COLO668 (cell line): ENCODE results near the gene NF2.

Experiments used
- DNase-seq: peaks from one replicate; lab custom pipeline; 2025; ENCODE audit not compliant: unreplicated experiment; lab: John Stamatoyannopoulos, UW

Gene NF2

DNA sequence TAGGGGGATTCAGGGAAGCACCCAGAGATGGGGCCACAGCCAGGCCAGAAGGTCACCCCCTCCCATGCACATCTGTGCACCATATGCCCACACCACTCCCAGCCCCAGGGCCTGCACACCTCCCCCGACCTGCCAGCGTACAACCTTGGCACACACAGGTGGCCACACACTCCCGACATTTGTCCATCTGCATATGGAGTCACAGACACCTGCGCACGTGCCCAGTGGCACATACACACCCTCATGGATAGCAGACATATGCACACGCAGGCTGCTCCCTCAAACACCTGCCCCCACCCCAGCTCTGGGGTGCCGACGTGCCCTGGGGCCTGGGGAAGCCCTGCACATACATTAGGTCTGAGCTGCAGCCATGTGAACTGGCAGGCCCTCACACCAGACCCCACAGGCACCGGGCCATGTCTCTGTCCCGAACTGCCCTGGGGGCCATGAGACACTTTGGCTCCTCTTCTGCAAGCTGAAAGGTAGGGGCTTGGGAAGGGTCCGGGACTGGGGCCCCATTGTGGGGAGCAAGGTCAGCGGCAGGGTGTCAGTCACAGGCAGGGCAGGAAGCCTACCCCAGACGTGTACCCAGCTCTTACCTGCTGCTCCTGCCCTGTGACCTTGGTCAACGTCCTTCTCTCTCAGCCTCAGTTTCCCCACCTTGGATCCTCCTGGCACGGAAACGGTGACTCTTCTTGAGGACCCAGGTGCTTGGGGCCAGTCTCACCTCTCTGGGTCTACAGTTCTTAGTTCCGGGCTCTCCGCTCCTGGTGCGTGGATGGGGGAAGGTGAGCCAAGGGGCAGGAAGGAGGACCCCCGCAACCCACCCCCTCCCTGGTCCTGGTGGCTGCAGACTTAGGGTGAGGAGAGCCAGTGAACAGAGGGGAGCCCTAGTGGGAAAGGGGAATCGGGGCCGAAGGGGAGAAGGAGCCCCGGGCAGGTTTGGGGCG lies 115.8 kb downstream of the NF2 start:
- peak; percentile 71 for DNase-seq

GRCh38 chr22:29719899-29720645 lies 116.6 kb downstream of the NF2 start, which contains the start of gene CABP7:
Gene CABP7 (plus strand): TSS chr22:29720003. CDS start chr22:29720425, 422 bp downstream.
- DNase-seq, result peak; percentile 65

- peak; percentile 32 for DNase-seq
These were observed 117.4 kb downstream of the NF2 start for GRCh38 chr22:29720811-29721323.

DNA sequence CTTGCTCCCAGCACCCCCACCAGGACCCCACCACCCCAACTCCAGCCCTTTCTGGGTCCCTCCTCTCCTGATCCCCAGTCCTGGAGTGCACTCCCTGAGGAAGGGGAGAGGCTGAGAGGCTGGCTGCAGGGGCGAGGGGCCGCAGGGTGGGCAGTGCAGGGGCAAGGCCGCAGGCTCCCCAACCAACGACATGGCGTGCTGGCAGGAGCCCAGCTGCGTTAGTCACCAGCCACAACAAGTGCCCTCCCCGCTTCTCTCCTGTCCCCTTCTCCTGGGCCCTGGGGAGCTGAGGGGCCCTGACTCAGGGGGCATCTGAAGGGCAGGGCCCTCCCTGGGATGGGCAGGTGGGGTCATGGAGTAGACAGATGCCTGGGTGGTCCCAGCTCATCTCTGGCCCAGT lies 118.7 kb downstream of the NF2 start:
- no peak for DNase-seq

- no peak for DNase-seq
These were observed 119.2 kb downstream of the NF2 start for GRCh38 chr22:29722587-29722986.

DNA sequence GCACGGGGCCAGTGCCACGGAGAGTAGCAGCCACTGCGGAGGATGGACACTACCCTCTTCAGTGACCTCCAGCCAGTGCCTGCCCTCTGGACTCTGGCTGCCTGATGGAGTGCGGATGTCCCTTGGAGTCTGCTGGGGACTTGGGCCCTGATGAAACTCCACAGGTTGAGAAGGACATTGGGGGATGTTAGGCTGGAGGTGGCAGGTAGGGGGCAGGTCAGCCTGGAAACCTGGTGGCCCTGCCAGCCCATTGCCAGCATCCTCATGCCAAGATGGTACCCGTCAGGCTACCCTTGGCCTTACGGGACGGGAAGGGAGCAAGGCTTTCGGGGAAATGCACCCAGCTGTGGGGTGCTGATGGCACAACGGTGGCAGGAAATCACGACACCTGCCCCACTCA lies 120.3 kb downstream of the NF2 start:
- no peak for DNase-seq

DNA sequence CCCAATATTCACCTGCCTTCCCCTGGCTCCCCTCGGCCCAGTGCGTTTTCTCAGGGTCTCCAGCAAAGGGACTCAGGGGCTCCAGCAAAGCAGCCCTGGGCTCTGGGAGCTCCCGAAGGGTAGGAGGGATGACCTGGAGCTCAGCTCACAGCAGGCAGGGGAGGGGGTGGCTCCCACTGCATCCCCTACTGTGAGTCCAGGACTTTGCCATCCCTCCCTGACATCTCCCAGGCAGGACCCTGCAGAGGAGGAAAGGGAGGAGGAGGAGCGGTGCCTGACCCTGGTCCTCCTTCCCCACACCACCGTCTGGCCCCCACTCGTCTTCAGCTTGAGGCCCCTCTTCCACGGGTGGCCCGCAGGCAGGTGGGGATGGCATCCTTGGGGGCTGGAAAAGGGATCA lies 121.4 kb downstream of the NF2 start:
- no peak for DNase-seq

GRCh38 chr22:29726106-29726505 lies 122.7 kb downstream of the NF2 start:
- DNase-seq, result no peak

- DNase-seq, result no peak
These were observed 123.2 kb downstream of the NF2 start for GRCh38 chr22:29726512-29727130.

GRCh38 chr22:29727131-29727523 lies 123.7 kb downstream of the NF2 start:
- no peak for DNase-seq

DNA sequence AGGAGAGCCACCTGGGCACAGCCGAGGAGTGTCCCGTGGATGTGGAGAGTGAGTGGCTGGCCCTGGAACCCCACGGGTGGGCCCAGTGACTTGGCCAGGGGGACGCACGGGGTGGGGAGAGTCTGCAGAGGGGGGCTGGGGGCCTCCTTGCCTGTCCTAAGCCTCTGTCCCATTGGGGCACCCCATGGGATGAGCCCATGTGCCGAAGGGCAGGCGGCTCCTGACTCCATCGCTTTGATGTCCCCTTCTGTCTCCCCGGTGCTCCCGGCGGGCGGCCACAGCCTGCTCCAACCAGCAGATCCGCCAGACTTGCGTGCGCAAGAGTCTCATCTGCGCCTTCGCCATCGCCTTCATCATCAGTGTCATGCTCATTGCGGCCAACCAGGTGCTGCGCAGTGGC lies 125.7 kb downstream of the NF2 start:
- no peak for DNase-seq

DNA sequence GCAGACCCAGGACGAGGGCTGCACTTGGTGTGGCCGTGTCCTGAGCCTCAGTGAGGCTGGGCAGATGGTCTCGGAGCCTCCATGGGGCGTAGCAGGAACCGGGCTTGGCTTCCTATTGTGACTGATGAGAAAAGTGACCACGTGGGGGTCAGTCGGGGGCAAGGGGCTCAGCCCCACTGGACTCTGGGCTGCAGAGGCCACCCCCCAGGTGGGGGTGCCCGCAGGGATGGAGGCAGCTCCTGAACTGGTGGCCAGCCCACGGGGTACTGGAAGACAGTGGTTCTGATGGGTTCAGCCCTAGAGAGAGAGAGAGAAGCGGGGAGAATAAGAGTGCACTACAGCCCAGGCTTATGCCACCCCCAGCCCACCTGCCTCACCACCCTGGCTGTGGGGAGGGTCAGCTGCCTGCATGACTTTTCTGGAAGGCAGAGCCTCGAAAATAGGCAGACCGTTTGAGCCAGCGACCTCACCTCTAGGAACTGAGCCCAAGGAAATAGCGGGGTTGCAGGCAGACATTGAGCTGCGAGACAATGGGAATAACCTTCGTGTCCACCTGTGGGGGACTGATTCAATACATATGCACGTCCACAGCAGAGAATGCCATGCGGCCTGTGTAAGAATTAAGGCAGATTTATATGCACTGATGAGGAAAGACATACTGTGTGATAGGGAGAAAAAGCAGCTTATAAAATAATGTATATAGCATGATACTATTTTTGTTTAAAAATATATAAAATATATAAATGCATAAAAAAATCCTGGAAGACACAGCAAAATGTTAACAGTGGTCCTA lies 127.8 kb downstream of the NF2 start:
- DNase-seq, result no peak

- no peak for DNase-seq
These were observed 129.4 kb downstream of the NF2 start for GRCh38 chr22:29732883-29733282.

GRCh38 chr22:29733362-29734201 lies 130.1 kb downstream of the NF2 start:
- peak; percentile 94 for DNase-seq

GRCh38 chr22:29734406-29734805 lies 131.0 kb downstream of the NF2 start:
- no peak for DNase-seq

- DNase-seq, result no peak
These were observed 131.4 kb downstream of the NF2 start for GRCh38 chr22:29734838-29735237.

GRCh38 chr22:29735416-29735815 lies 132.0 kb downstream of the NF2 start:
- DNase-seq, result no peak

- DNase-seq, result no peak
These were observed 134.1 kb downstream of the NF2 start for GRCh38 chr22:29737251-29738117.
